NB4 (cell line): ENCODE results near the gene MCAT.

ENCODE experiments used
- MYC ChIP-seq: IDR thresholded peaks from 2 replicates; pipeline ENCODE4 v1.6.1; 2011; ENCODE audit warnings: low read depth, low read length
- POLR2A ChIP-seq: IDR thresholded peaks from 2 replicates; pipeline ENCODE4 v1.6.1; 2011; ENCODE audit warnings: mild to moderate bottlenecking; ENCODE audit not compliant: insufficient read length; ENCODE audit errors: extremely low read depth
- TF ChIP-seq, protein P1 (sequence below): IDR thresholded peaks from one replicate; pipeline ENCODE4 v1.5.1; 2012; ENCODE audit warnings: low read depth, low read length
- TF ChIP-seq, protein P2 (sequence below): IDR thresholded peaks from 2 replicates; pipeline ENCODE4 v1.6.1; 2011; ENCODE audit warnings: low read depth, low read length

DNA sequence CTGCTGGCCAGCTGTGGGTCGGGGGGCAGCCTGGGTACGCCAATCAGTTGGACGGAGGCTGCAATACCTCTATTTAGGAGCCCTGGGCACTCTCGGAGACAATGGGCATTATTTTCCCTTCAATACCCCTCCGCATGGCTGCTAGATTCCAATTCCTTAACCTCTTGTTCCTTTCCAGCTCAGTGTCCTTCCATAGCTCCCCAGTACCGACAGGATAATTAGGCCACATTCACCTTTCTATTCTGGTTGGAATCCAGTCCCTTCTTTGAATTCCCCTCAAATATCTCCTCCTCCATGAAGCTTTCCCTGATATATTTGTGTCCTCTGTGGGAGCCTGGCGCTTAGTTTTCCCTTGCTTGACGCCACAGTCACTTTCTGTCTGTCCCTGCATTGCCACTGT lies 36.9 kb downstream of the MCAT start:
- TF ChIP-seq, protein P1, sequence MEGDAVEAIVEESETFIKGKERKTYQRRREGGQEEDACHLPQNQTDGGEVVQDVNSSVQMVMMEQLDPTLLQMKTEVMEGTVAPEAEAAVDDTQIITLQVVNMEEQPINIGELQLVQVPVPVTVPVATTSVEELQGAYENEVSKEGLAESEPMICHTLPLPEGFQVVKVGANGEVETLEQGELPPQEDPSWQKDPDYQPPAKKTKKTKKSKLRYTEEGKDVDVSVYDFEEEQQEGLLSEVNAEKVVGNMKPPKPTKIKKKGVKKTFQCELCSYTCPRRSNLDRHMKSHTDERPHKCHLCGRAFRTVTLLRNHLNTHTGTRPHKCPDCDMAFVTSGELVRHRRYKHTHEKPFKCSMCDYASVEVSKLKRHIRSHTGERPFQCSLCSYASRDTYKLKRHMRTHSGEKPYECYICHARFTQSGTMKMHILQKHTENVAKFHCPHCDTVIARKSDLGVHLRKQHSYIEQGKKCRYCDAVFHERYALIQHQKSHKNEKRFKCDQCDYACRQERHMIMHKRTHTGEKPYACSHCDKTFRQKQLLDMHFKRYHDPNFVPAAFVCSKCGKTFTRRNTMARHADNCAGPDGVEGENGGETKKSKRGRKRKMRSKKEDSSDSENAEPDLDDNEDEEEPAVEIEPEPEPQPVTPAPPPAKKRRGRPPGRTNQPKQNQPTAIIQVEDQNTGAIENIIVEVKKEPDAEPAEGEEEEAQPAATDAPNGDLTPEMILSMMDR, result no peak
- TF ChIP-seq POLR2A, result no peak
- no peak for TF ChIP-seq MYC
- TF ChIP-seq, protein P2, sequence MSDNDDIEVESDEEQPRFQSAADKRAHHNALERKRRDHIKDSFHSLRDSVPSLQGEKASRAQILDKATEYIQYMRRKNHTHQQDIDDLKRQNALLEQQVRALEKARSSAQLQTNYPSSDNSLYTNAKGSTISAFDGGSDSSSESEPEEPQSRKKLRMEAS, result no peak
